Testis (tissue), 2 donors: ENCODE results near the gene PBX1.

Experiments used
- POLR2A ChIP-seq: fragments of 450-650 bp; IDR thresholded peaks from one replicate; pipeline ENCODE4 v1.6.1; 2017; ENCODE audit warnings: antibody characterized with exemption, mild to moderate bottlenecking, moderate library complexity
- TF ChIP-seq, protein P1 (sequence below), 3 experiments: fragments of 450-650 bp in 2 of 3; fragments of 200-600 bp in 1 of 3; sonication (generic) in 1 of 3; IDR thresholded peaks; one replicate each; pipeline ENCODE4 v1.5.1; 2016 to 2019; ENCODE audit warnings: antibody characterized with exemption in 3 of 3, mild to moderate bottlenecking in 2 of 3, moderate library complexity in 1 of 3

DNA sequence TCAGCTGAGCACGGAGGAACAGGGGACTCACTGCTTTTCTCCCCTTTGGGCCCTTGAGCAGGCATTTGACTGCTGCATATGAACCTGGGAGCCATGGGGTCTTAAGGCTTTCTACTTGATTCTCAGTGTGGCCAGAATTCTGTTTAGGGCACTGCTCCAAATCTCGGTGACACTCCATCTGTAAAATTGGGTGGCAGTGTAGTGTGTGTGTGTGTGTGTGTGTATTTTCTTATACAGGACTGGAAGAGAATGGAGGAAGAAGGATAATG is 162.2 kb downstream of the PBX1 start:
- TF ChIP-seq, protein P1, sequence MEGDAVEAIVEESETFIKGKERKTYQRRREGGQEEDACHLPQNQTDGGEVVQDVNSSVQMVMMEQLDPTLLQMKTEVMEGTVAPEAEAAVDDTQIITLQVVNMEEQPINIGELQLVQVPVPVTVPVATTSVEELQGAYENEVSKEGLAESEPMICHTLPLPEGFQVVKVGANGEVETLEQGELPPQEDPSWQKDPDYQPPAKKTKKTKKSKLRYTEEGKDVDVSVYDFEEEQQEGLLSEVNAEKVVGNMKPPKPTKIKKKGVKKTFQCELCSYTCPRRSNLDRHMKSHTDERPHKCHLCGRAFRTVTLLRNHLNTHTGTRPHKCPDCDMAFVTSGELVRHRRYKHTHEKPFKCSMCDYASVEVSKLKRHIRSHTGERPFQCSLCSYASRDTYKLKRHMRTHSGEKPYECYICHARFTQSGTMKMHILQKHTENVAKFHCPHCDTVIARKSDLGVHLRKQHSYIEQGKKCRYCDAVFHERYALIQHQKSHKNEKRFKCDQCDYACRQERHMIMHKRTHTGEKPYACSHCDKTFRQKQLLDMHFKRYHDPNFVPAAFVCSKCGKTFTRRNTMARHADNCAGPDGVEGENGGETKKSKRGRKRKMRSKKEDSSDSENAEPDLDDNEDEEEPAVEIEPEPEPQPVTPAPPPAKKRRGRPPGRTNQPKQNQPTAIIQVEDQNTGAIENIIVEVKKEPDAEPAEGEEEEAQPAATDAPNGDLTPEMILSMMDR (IDR thresholded peaks at IDR 0.05): no peak
- no peak for TF ChIP-seq POLR2A
